B cell (primary cell): ENCODE data around the gene TRPT1. TPM values are rescaled to one million over a fixed set of nuclear protein-coding genes. Genes with fewer than 3 reads are reported as not detected.

ENCODE experiments used
- ATAC-seq: fragments of 200-7000 bp; cut with Tn5 transposase; one replicate; pipeline ENCODE4 v1.10.0; 2021; ENCODE audit warnings: low read depth, mild to moderate bottlenecking, moderate number of reproducible peaks, moderate library complexity
- CTCF ChIA-PET: fragments of 350-600 bp; sonication (Branson Sonifier 250); formaldehyde crosslinking; loops from one replicate; lab custom pipeline; 2021; ENCODE audit warnings: antibody characterized with exemption, inconsistent platforms; lab: Charles Lee
- POLR2A ChIA-PET: fragments of 350-600 bp; sonication (Branson Sonifier 250); formaldehyde crosslinking; loops from one replicate; lab custom pipeline; 2021; ENCODE audit warnings: antibody characterized with exemption; lab: Charles Lee
- DNase-seq: peaks from one replicate; pipeline ENCODE4 v3.0.0; 2013
- H2AFZ ChIP-seq: 2 replicates; pipeline ENCODE4 v1.6.1; 2012; ENCODE audit warnings: mild to moderate bottlenecking, low read depth, low read length; ENCODE audit not compliant: insufficient read depth, poor library complexity, severe bottlenecking
- H3K27ac ChIP-seq, 2 donors: 1 replicate in 1 of 2; 2 replicates in 1 of 2; pipeline ENCODE4 v1.5.1; 2012 to 2013; ENCODE audit warnings: low read length in 2 of 2, mild to moderate bottlenecking in 2 of 2, moderate library complexity in 1 of 2
- H3K27me3 ChIP-seq, 4 experiments: fragments of 200-600 bp in 1 of 4; sonication (generic) in 1 of 4; replicated peaks in 1 of 4; 1 replicate in 2 of 4; 2 replicates in 2 of 4; pipeline versions ENCODE4 v1.6.1 to v1.7.0; 2013 to 2016; ENCODE audit warnings: low read length in 3 of 4, mild to moderate bottlenecking in 2 of 4, mixed read lengths in 1 of 4, moderate library complexity in 1 of 4; ENCODE audit not compliant: insufficient read depth in 4 of 4, control insufficient read depth in 3 of 4; ENCODE audit errors: control extremely low read depth in 1 of 4
- H3K36me3 ChIP-seq, 2 experiments: replicated peaks in 1 of 2; 1 replicate in 1 of 2; 2 replicates in 1 of 2; pipeline versions ENCODE4 v1.6.1 to v1.7.1; 2013; ENCODE audit warnings: low read length in 1 of 2; ENCODE audit not compliant: insufficient read depth in 2 of 2, control insufficient read depth in 1 of 2; ENCODE audit errors: control extremely low read depth in 1 of 2, extremely low read depth in 1 of 2
- H3K4me1 ChIP-seq, 2 donors: fragments of 200-600 bp in 1 of 2; sonication (generic) in 1 of 2; 1 replicate in 1 of 2; 2 replicates in 1 of 2; pipeline versions ENCODE4 v1.5.1 to v1.6.1; 2013 to 2017; ENCODE audit warnings: low read length in 2 of 2; ENCODE audit not compliant: control insufficient read depth in 2 of 2, insufficient read depth in 2 of 2
- H3K4me2 ChIP-seq: replicated peaks from 2 replicates; pipeline ENCODE3; 2012; ENCODE audit warnings: mild to moderate bottlenecking, low read depth, low read length; ENCODE audit not compliant: poor library complexity, severe bottlenecking
- H3K4me3 ChIP-seq, 5 experiments: fragments of 200-600 bp in 1 of 5; sonication (generic) in 1 of 5; 1 replicate in 3 of 5; 2 replicates in 2 of 5; pipeline versions ENCODE4 v1.5.1 to v1.7.0; 2011 to 2016; ENCODE audit warnings: low read length in 4 of 5, mild to moderate bottlenecking in 4 of 5, low read depth in 2 of 5, control low read depth in 1 of 5, moderate library complexity in 1 of 5; ENCODE audit not compliant: insufficient read depth in 1 of 5; ENCODE audit errors: control extremely low read depth in 1 of 5, extremely low read depth in 1 of 5
- H3K79me2 ChIP-seq: fragments of 200-600 bp; sonication (generic); one replicate; pipeline ENCODE4 v1.6.0; 2016; ENCODE audit warnings: low read length; ENCODE audit not compliant: control insufficient read depth, insufficient read depth
- H3K9ac ChIP-seq: fragments of 200-600 bp; sonication (generic); 2 replicates; pipeline ENCODE4 v1.6.1; 2017; ENCODE audit warnings: mild to moderate bottlenecking, low read length, moderate library complexity
- H3K9me3 ChIP-seq, 3 donors: one replicate each; pipeline versions ENCODE4 v1.6.1 to v1.7.1; 2013; ENCODE audit warnings: low read length in 2 of 3; ENCODE audit not compliant: control insufficient read depth in 2 of 3, insufficient read depth in 1 of 3; ENCODE audit errors: control extremely low read depth in 1 of 3
- H4K20me1 ChIP-seq: 2 replicates; pipeline ENCODE4 v1.6.0; 2012; ENCODE audit warnings: mild to moderate bottlenecking, low read length; ENCODE audit not compliant: insufficient read depth, control insufficient read depth, poor library complexity, severe bottlenecking
- H3K27ac Mint-ChIP-seq: one replicate; pipeline ENCODE4 v1.8.0; 2021; ENCODE audit warnings: mixed read lengths
- H3K27me3 Mint-ChIP-seq: one replicate; pipeline ENCODE4 v1.8.0; 2021; ENCODE audit warnings: mixed read lengths
- H3K4me1 Mint-ChIP-seq: one replicate; pipeline ENCODE4 v1.8.0; 2021; ENCODE audit warnings: mixed read lengths
- H3K4me3 Mint-ChIP-seq: one replicate; pipeline ENCODE4 v1.8.0; 2021; ENCODE audit warnings: mixed read lengths
- H3K9me3 Mint-ChIP-seq: one replicate; pipeline ENCODE4 v1.8.0; 2022; ENCODE audit warnings: mixed read lengths; ENCODE audit not compliant: insufficient read depth
- EZH2 ChIP-seq: IDR thresholded peaks from 2 replicates; pipeline ENCODE4 v1.6.1; 2012; ENCODE audit warnings: borderline replicate concordance, low read depth, mild to moderate bottlenecking, moderate library complexity, low read length; ENCODE audit not compliant: insufficient read depth, poor library complexity, severe bottlenecking
- WGBS: methylation state at CpG from one replicate; pipeline ENCODE4 v1.1.5; 2013; ENCODE audit warnings: missing lambda C conversion rate; ENCODE audit not compliant: insufficient coverage; 5-methylcytosine and 5-hydroxymethylcytosine counted together
- intact Hi-C: fragments of 100-400 bp; cut with micrococcal nuclease; formaldehyde crosslinking; loops from one replicate; pipeline ENCODE4 v1.10.0; 2022
- polyA plus RNA-seq: library from polyadenylated mRNA; depleted of rRNA; stranded (reverse); fragments of >200 nt; gene quantifications from 2 replicates; pipeline ENCODE4 v1.2.3, GENCODE V29; 2012
- total RNA-seq, 2 donors: library from RNA; stranded (reverse); fragments of 120-200 nt in 1 of 2; gene quantifications; 1 replicate in 1 of 2; 2 replicates in 1 of 2; pipeline versions ENCODE4 v1.2.3 to v1.2.4, GENCODE V29; 2013 to 2022
- TF ChIP-seq, protein P1 (sequence below): fragments of 200-600 bp; IDR thresholded peaks from one replicate; pipeline ENCODE4 v1.8.0; 2022; ENCODE audit warnings: antibody characterized with exemption, mild to moderate bottlenecking

TRPT1 gene
- total and polyA plus RNA-seq, 2 donors (not counting 1 experiment from before 2014, with no cell fraction given): 59.6 to 145 TPM

DNA sequence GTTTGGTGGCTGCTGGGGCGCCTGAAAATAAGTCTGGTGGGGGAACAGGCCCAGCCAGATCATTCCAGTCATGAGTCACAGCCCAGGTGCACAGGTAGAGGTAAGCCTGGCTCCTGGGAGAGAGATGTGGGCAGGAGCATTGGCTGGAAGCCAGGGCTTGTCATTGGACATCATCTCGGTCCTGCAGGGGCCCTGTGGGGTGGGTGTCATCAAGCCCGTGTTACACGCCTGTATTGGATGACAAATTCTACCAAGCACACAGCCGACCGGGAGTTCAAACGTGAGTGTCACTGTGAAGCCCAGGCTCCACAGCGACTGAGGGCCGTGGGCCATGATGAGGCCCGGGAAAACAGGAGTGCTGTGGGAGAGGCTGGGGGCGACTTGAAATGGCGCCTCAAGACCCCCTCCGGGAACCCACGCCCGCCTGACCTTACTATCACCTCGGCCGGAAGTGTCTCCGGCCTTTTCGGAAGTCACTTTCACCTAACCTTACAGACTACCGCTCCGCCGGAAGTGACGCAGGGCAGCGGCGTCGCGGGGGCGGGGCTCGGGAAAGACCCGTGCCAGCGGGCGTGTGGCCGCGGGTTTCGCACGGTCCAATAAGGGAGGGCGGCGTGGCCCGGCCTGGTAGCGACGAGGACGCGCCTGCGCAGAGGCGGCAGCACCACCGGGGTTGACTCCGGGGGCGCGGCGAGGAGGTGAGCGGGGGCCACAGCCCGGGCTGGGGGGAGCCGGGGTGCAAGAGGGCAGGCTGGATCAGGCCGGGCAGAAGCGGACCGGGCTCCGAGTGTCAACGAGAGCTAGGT is 14.7 kb upstream of the TRPT1 start, which contains the start of gene FKBP2:
FKBP2 (plus strand) TSS at position 661 of the 806 bp plus-strand sequence. CDS start 1,293 bp downstream, outside the sequence.
- H3K4me1 ChIP-seq: peaks cover 31 to 63% of the 10 kb centered on the region in 2 donors
- ChIA-PET POLR2A (interaction anchor here (0.6 to 1.4 kb wide), 18 partner anchors 9 to 627 kb away, joined by 3 to 11 read pairs (median 4); partner anchors contain the start of genes DNAJC4, ESRRA, GPR137 and NUDT22), CTCF (interaction anchor here (1.0 to 1.5 kb wide), 7 partner anchors 10 to 77 kb away, joined by 3 to 16 read pairs (median 7); partner anchors contain the start of genes ESRRA, FERMT3, NUDT22 and PRDX5)
- H3K36me3 ChIP-seq: peaks cover 0 to 38% of the 10 kb centered on the region in 2 experiments
- no peaks in the 10 kb centered on the region for H3K9me3 Mint-ChIP-seq
- peaks cover 13% of the 10 kb centered on the region for H4K20me1 ChIP-seq
- H3K27me3 Mint-ChIP-seq: no peaks in the 10 kb centered on the region
- H3K79me2 ChIP-seq: peaks cover 17% of the 10 kb centered on the region
- peak within 1 kb of the TSS; percentile 74 for H2AFZ ChIP-seq
- no peaks in the 10 kb centered on the region for H3K27me3 ChIP-seq
- TF ChIP-seq EZH2: no peak
- H3K4me1 Mint-ChIP-seq: peaks cover 62% of the 10 kb centered on the region
- H3K4me2 ChIP-seq: peak within 1 kb of the TSS; percentile 99
- peak within 1 kb of the TSS; percentile 91 for H3K4me3 Mint-ChIP-seq
- H3K9me3 ChIP-seq: no peaks in the 10 kb centered on the region
- WGBS: 2% methylated on average over 58 of the region's 58 CpGs
- DNase-seq (peak; percentile 99), ATAC-seq (peak; percentile 58)
- intact Hi-C loops: loop anchor here (1.0 to 2.0 kb wide), 7 partner anchors 10 to 65 kb away; partner anchors contain the start of genes BAD, DNAJC4, ESRRA and FERMT3
- H3K27ac ChIP-seq: peak within 1 kb of the TSS; percentile 98
- H3K9ac ChIP-seq: peak within 1 kb of the TSS; percentile 81
- H3K27ac Mint-ChIP-seq: peak within 1 kb of the TSS; percentile 97
- H3K4me3 ChIP-seq: peak within 1 kb of the TSS in 4 of 5 experiments; percentile 76 to 91 (median 83)

DNA sequence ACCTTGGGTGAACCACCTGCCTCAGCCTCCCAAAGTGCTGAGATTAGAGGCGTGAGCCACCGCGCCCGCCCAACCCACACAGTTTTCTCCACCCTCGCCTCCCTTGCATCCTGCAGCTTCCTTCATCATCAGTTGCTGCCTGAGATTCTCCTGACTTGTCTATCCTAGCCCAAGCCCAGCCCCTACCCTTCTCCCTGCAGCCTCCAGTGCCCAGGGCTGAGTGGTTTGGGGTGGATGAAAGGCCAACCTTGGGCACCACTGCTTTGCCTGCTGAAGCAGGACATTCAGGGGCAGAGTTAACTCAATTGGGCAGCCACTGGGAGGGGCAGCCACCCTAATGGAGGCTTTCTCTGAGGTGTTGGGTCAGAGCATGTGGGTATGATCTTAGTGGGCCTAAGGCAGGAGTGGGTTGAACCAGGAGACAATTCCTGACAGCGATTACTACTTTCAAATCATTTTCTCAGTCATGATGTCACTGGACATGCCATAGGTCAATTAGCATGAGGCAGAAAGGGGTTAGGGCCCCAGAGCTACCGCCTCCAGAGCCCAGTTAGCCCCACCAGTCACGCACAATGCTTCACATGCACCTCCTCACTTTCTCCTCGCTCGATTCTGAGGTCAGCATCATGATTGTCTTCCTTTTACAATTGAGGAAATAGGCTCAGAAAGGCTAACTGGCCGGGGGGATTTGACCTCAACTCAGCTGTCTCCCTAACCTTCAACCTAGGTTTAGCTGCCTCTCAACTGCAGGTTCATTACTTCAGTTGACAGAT is 13.9 kb upstream of the TRPT1 start:
- ATAC-seq (no peak), DNase-seq (peak; percentile 84)
- Histone ChIP-seq H3K4me1 (peaks cover 29 to 62% of the 10 kb centered on the region in 2 donors), H4K20me1 (peaks cover 20% of the 10 kb centered on the region), H3K4me3 (peak overlapping the region in 4 of 5 experiments; percentile 76 to 91 (median 83)), H3K9me3 (no peaks in the 10 kb centered on the region), H3K4me2 (peak overlapping the region; percentile 99), H3K36me3 (peaks cover 0 to 38% of the 10 kb centered on the region in 2 experiments), H3K9ac (peak overlapping the region; percentile 81), H2AFZ (peak overlapping the region; percentile 47), H3K27me3 (no peaks in the 10 kb centered on the region), H3K27ac (peak overlapping the region; percentile 98), H3K79me2 (peaks cover 25% of the 10 kb centered on the region)
- intact Hi-C loops: loop anchor here (1.0 to 2.0 kb wide), 3 partner anchors 14 to 53 kb away; partner anchors contain the start of genes BAD, GPR137, NUDT22 and STIP1
- TF ChIP-seq EZH2: no peak
- TF ChIP-seq, protein P1, sequence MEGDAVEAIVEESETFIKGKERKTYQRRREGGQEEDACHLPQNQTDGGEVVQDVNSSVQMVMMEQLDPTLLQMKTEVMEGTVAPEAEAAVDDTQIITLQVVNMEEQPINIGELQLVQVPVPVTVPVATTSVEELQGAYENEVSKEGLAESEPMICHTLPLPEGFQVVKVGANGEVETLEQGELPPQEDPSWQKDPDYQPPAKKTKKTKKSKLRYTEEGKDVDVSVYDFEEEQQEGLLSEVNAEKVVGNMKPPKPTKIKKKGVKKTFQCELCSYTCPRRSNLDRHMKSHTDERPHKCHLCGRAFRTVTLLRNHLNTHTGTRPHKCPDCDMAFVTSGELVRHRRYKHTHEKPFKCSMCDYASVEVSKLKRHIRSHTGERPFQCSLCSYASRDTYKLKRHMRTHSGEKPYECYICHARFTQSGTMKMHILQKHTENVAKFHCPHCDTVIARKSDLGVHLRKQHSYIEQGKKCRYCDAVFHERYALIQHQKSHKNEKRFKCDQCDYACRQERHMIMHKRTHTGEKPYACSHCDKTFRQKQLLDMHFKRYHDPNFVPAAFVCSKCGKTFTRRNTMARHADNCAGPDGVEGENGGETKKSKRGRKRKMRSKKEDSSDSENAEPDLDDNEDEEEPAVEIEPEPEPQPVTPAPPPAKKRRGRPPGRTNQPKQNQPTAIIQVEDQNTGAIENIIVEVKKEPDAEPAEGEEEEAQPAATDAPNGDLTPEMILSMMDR: no peak
- CTCF ChIA-PET: no interaction called here
- WGBS: 69% methylated on average over 7 of the region's 11 CpGs
- Mint-ChIP-seq H3K4me1 (peaks cover 63% of the 10 kb centered on the region), H3K9me3 (no peaks in the 10 kb centered on the region), H3K4me3 (peak overlapping the region; percentile 91), H3K27ac (peak overlapping the region; percentile 97), H3K27me3 (no peaks in the 10 kb centered on the region)
- POLR2A ChIA-PET: interaction anchor here (0.6 to 1.3 kb wide), 5 partner anchors 13 to 265 kb away, joined by 3 to 4 read pairs (median 3); partner anchors contain the start of genes COX8A, NUDT22 and TRPT1
